Measurements from ENCODE around the gene CCDC30.

The CCDC30 gene

GRCh38 chr1:42541104-42541503 lies 78.0 kb downstream of the CCDC30 start:
- Histone ChIP-seq H3K4me1 (ENCODE audit: control insufficient read depth, insufficient read depth, low read length) (no peaks in the 10 kb centered on the region), H3K9ac (ENCODE audit: low read depth, low read length) (no peak overlapping the region), H3K36me3 (ENCODE audit: control insufficient read depth, insufficient read depth, low read length) (no peaks in the 10 kb centered on the region), H3K4me3 (ENCODE audit: low read depth, low read length) (no peak overlapping the region), H3K9me3 (ENCODE audit: control insufficient read depth, insufficient read depth, low read length) (no peaks in the 10 kb centered on the region), H3K27me3 (ENCODE audit: control insufficient read depth, insufficient read depth, low read length) (no peaks in the 10 kb centered on the region)

- H3K9me3 ChIP-seq (ENCODE audit: control insufficient read depth, insufficient read depth, low read length), result no peaks in the 10 kb centered on the region
Observed at GRCh38 chr1:42551180-42551579, 88.1 kb downstream of the CCDC30 start.

GRCh38 chr1:42551590-42551989 lies 88.5 kb downstream of the CCDC30 start:
- Histone ChIP-seq H3K4me1 (ENCODE audit: control insufficient read depth, insufficient read depth, low read length) (no peaks in the 10 kb centered on the region), H3K36me3 (ENCODE audit: control insufficient read depth, insufficient read depth, low read length) (no peaks in the 10 kb centered on the region), H3K27me3 (ENCODE audit: control insufficient read depth, insufficient read depth, low read length) (no peaks in the 10 kb centered on the region), H3K9me3 (ENCODE audit: control insufficient read depth, insufficient read depth, low read length) (no peaks in the 10 kb centered on the region), H3K4me3 (ENCODE audit: low read depth, low read length) (no peak overlapping the region), H3K9ac (ENCODE audit: low read depth, low read length) (no peak overlapping the region)

More at GRCh38 chr1:42551180-42551579, 88.1 kb downstream of the CCDC30 start:
- H3K9ac ChIP-seq (ENCODE audit: low read depth, low read length), result no peak overlapping the region
- no peaks in the 10 kb centered on the region for H3K4me1 ChIP-seq (ENCODE audit: control insufficient read depth, insufficient read depth, low read length)
- H3K36me3 ChIP-seq (ENCODE audit: control insufficient read depth, insufficient read depth, low read length), result no peaks in the 10 kb centered on the region
- no peaks in the 10 kb centered on the region for H3K27me3 ChIP-seq (ENCODE audit: control insufficient read depth, insufficient read depth, low read length)
- H3K4me3 ChIP-seq (ENCODE audit: low read depth, low read length), result no peak overlapping the region

GRCh38 chr1:42552636-42553035 lies 89.5 kb downstream of the CCDC30 start:
- Histone ChIP-seq H3K9me3 (ENCODE audit: control insufficient read depth, insufficient read depth, low read length) (no peaks in the 10 kb centered on the region), H3K9ac (ENCODE audit: low read depth, low read length) (no peak overlapping the region), H3K4me1 (ENCODE audit: control insufficient read depth, insufficient read depth, low read length) (no peaks in the 10 kb centered on the region), H3K36me3 (ENCODE audit: control insufficient read depth, insufficient read depth, low read length) (no peaks in the 10 kb centered on the region), H3K4me3 (ENCODE audit: low read depth, low read length) (no peak overlapping the region), H3K27me3 (ENCODE audit: control insufficient read depth, insufficient read depth, low read length) (no peaks in the 10 kb centered on the region)

GRCh38 chr1:42557230-42557851 lies 94.3 kb downstream of the CCDC30 start:
- H3K36me3 ChIP-seq (ENCODE audit: control insufficient read depth, insufficient read depth, low read length), result no peaks in the 10 kb centered on the region
- no peaks in the 10 kb centered on the region for H3K4me1 ChIP-seq (ENCODE audit: control insufficient read depth, insufficient read depth, low read length)
- H3K9me3 ChIP-seq (ENCODE audit: control insufficient read depth, insufficient read depth, low read length), result no peaks in the 10 kb centered on the region

GRCh38 chr1:42567038-42567437 lies 104.0 kb downstream of the CCDC30 start:
- no peak overlapping the region for H3K4me3 ChIP-seq (ENCODE audit: low read depth, low read length)
- H3K4me1 ChIP-seq (ENCODE audit: control insufficient read depth, insufficient read depth, low read length), result no peaks in the 10 kb centered on the region
- H3K27me3 ChIP-seq (ENCODE audit: control insufficient read depth, insufficient read depth, low read length), result no peaks in the 10 kb centered on the region
- H3K9ac ChIP-seq (ENCODE audit: low read depth, low read length), result no peak overlapping the region
- H3K36me3 ChIP-seq (ENCODE audit: control insufficient read depth, insufficient read depth, low read length), result no peaks in the 10 kb centered on the region
- H3K9me3 ChIP-seq (ENCODE audit: control insufficient read depth, insufficient read depth, low read length), result no peaks in the 10 kb centered on the region

More at GRCh38 chr1:42557230-42557851, 94.3 kb downstream of the CCDC30 start:
- Histone ChIP-seq H3K27me3 (ENCODE audit: control insufficient read depth, insufficient read depth, low read length) (no peaks in the 10 kb centered on the region), H3K9ac (ENCODE audit: low read depth, low read length) (no peak overlapping the region), H3K4me3 (ENCODE audit: low read depth, low read length) (no peak overlapping the region)

DNA sequence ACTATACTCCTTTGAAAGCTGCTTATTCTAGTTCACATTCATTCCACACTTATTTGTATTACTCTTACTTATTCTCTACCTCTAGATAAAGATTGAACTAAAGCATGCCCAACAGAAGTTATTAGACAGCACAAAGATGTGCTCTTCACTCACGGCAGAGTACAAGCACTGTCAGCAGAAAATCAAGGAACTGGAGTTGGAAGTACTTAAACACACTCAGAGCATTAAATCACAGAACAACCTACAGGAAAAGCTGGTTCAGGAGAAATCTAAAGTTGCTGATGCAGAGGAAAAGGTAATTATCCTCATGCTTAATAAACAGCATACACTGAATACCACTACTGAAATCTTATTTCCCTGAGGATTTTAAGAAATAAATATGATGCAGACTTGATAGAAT lies 113.8 kb downstream of the CCDC30 start:
- Histone ChIP-seq H3K9ac (ENCODE audit: low read depth, low read length) (no peak overlapping the region), H3K4me3 (ENCODE audit: low read depth, low read length) (no peak overlapping the region), H3K4me1 (ENCODE audit: control insufficient read depth, insufficient read depth, low read length) (no peaks in the 10 kb centered on the region), H3K9me3 (ENCODE audit: control insufficient read depth, insufficient read depth, low read length) (no peaks in the 10 kb centered on the region), H3K27me3 (ENCODE audit: control insufficient read depth, insufficient read depth, low read length) (no peaks in the 10 kb centered on the region), H3K36me3 (ENCODE audit: control insufficient read depth, insufficient read depth, low read length) (no peaks in the 10 kb centered on the region)

- no peaks in the 10 kb centered on the region for H3K27me3 ChIP-seq (ENCODE audit: control insufficient read depth, insufficient read depth, low read length)
- H3K36me3 ChIP-seq (ENCODE audit: control insufficient read depth, insufficient read depth, low read length), result no peaks in the 10 kb centered on the region
- H3K9ac ChIP-seq (ENCODE audit: low read depth, low read length), result no peak overlapping the region
- no peak overlapping the region for H3K4me3 ChIP-seq (ENCODE audit: low read depth, low read length)
- peaks cover 3% of the 10 kb centered on the region for H3K9me3 ChIP-seq (ENCODE audit: control insufficient read depth, insufficient read depth, low read length)
- no peaks in the 10 kb centered on the region for H3K4me1 ChIP-seq (ENCODE audit: control insufficient read depth, insufficient read depth, low read length)
Observed at GRCh38 chr1:42586016-42586415, 122.9 kb downstream of the CCDC30 start.

- H3K9me3 ChIP-seq (ENCODE audit: control insufficient read depth, insufficient read depth, low read length), result peaks cover 3% of the 10 kb centered on the region
- H3K4me3 ChIP-seq (ENCODE audit: low read depth, low read length), result no peak overlapping the region
- no peaks in the 10 kb centered on the region for H3K4me1 ChIP-seq (ENCODE audit: control insufficient read depth, insufficient read depth, low read length)
- H3K27me3 ChIP-seq (ENCODE audit: control insufficient read depth, insufficient read depth, low read length), result no peaks in the 10 kb centered on the region
- H3K36me3 ChIP-seq (ENCODE audit: control insufficient read depth, insufficient read depth, low read length), result no peaks in the 10 kb centered on the region
- no peak overlapping the region for H3K9ac ChIP-seq (ENCODE audit: low read depth, low read length)
Observed at GRCh38 chr1:42587753-42588152, 124.7 kb downstream of the CCDC30 start.

DNA sequence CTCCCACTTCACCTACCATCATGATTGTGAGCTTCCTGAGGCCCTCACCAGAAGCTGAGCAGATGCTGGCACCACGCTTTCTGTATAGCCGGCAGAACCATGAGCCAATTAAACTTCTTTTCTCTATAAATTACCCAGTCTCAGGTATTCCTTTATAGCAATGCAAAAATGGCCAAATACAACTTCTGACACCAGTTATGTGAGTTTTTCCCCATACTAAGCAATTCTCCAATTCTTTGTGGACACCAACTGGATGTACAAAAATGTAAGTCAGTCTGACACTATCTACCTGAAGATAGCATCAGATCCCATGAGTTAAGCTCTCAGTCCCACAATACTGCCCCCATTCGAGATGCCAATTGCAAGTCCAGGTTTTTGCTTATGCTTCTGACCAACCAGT lies 129.7 kb downstream of the CCDC30 start:
- Histone ChIP-seq H3K27me3 (ENCODE audit: control insufficient read depth, insufficient read depth, low read length) (no peaks in the 10 kb centered on the region), H3K9me3 (ENCODE audit: control insufficient read depth, insufficient read depth, low read length) (no peaks in the 10 kb centered on the region), H3K9ac (ENCODE audit: low read depth, low read length) (no peak overlapping the region), H3K36me3 (ENCODE audit: control insufficient read depth, insufficient read depth, low read length) (no peaks in the 10 kb centered on the region), H3K4me3 (ENCODE audit: low read depth, low read length) (no peak overlapping the region), H3K4me1 (ENCODE audit: control insufficient read depth, insufficient read depth, low read length) (no peaks in the 10 kb centered on the region)

GRCh38 chr1:42593486-42594100 lies 130.5 kb downstream of the CCDC30 start:
- H3K36me3 ChIP-seq (ENCODE audit: control insufficient read depth, insufficient read depth, low read length), result no peaks in the 10 kb centered on the region
- H3K9me3 ChIP-seq (ENCODE audit: control insufficient read depth, insufficient read depth, low read length), result no peaks in the 10 kb centered on the region
- H3K9ac ChIP-seq (ENCODE audit: low read depth, low read length), result no peak overlapping the region
- H3K27me3 ChIP-seq (ENCODE audit: control insufficient read depth, insufficient read depth, low read length), result no peaks in the 10 kb centered on the region
- no peaks in the 10 kb centered on the region for H3K4me1 ChIP-seq (ENCODE audit: control insufficient read depth, insufficient read depth, low read length)
- no peak overlapping the region for H3K4me3 ChIP-seq (ENCODE audit: low read depth, low read length)

DNA sequence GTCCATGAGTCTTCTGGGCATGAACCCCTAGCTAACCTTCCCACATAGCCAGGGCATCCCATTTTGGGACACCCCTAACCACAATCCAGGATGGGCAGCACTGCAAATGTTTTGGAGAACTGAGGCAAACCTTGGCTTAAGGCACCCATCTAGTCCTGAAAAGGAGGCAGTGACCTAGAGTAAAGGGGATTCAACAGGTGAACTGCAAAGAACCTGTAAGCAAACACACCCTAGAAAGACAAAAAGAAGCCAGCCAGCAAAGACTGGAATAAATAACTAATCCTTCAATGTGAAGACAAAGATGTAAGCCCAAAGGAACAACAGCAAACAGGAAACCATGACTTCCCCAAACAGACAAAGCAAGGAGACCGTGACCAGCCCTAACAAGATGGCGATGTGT lies 138.4 kb downstream of the CCDC30 start:
- Histone ChIP-seq H3K36me3 (ENCODE audit: control insufficient read depth, insufficient read depth, low read length) (no peaks in the 10 kb centered on the region), H3K4me1 (ENCODE audit: control insufficient read depth, insufficient read depth, low read length) (peaks cover 3% of the 10 kb centered on the region), H3K4me3 (ENCODE audit: low read depth, low read length) (no peak overlapping the region), H3K9ac (ENCODE audit: low read depth, low read length) (no peak overlapping the region), H3K9me3 (ENCODE audit: control insufficient read depth, insufficient read depth, low read length) (no peaks in the 10 kb centered on the region), H3K27me3 (ENCODE audit: control insufficient read depth, insufficient read depth, low read length) (no peaks in the 10 kb centered on the region)
